GM21390 (cell line): ENCODE results near the gene TSPAN31.

Experiments
- ATAC-seq: cut with Tn5 transposase; IDR thresholded peaks from one replicate; pipeline ENCODE4 v1.9.1; 2021; ENCODE audit not compliant: unreplicated experiment

Gene TSPAN31

GRCh38 chr12:57735198-57735855 lies 9.5 kb upstream of the TSPAN31 start:
- no peak for ATAC-seq

- ATAC-seq = no peak
These were observed 8.7 kb upstream of the TSPAN31 start for GRCh38 chr12:57735952-57736740.

- ATAC-seq = no peak
These were observed 7.9 kb upstream of the TSPAN31 start for GRCh38 chr12:57736741-57737466.

- ATAC-seq = no peak
These were observed 7.1 kb upstream of the TSPAN31 start for GRCh38 chr12:57737467-57738460.

GRCh38 chr12:57738661-57739237 lies 6.1 kb upstream of the TSPAN31 start, which contains the start of gene AGAP2:
Gene AGAP2 (minus strand): TSS chr12:57738742. CDS start chr12:57738246, 496 bp downstream.
- ATAC-seq = no peak

- no peak for ATAC-seq
These were observed 5.5 kb upstream of the TSPAN31 start for GRCh38 chr12:57739387-57739786.

- no peak for ATAC-seq
These were observed 4.8 kb upstream of the TSPAN31 start for GRCh38 chr12:57739914-57740538.

GRCh38 chr12:57740656-57741412 lies 4.0 kb upstream of the TSPAN31 start:
- peak; percentile 48 for ATAC-seq

GRCh38 chr12:57741413-57741789 lies 3.4 kb upstream of the TSPAN31 start:
- no peak for ATAC-seq

GRCh38 chr12:57741844-57742738 lies 2.7 kb upstream of the TSPAN31 start:
- ATAC-seq = peak; percentile 59

GRCh38 chr12:57743769-57744168 lies 1.1 kb upstream of the TSPAN31 start:
- ATAC-seq = no peak

- peak; percentile 35 for ATAC-seq
These were observed 554 bp upstream of the TSPAN31 start for GRCh38 chr12:57744194-57744776.

GRCh38 chr12:57745485-57745881 lies 644 bp downstream of the TSPAN31 start:
- no peak for ATAC-seq

GRCh38 chr12:57746025-57746424 lies 1.2 kb downstream of the TSPAN31 start:
- no peak for ATAC-seq

- no peak for ATAC-seq
These were observed 4.2 kb downstream of the TSPAN31 start for GRCh38 chr12:57749061-57749460.

GRCh38 chr12:57750561-57751431 lies 6.0 kb downstream of the TSPAN31 start:
- no peak for ATAC-seq

- no peak for ATAC-seq
These were observed 6.6 kb downstream of the TSPAN31 start for GRCh38 chr12:57751432-57751787.
